Large intestine (tissue), 3 donors: ENCODE data around the gene CRMP1. TPM values are rescaled to one million over a fixed set of nuclear protein-coding genes. Genes with fewer than 3 reads are reported as not detected.
"Not testable (repeated sequence)": the region's sequence is repeated elsewhere in the genome, so short reads cannot be mapped to it uniquely, and the experiment has no call there.

Experiments used
- DNase-seq, 2 donors: peaks; one replicate each; pipeline versions ENCODE4 v3.0.0 to v3.0.0-alpha.2; 2013
- H3K27ac ChIP-seq: one replicate; pipeline ENCODE4 v1.5.1; 2013; ENCODE audit warnings: low read length
- H3K27me3 ChIP-seq: 2 replicates; pipeline ENCODE4 v1.6.1; 2013; ENCODE audit warnings: low read length; ENCODE audit not compliant: control insufficient read depth, insufficient read depth
- H3K36me3 ChIP-seq: 2 replicates; pipeline ENCODE4 v1.6.1; 2013; ENCODE audit warnings: low read length; ENCODE audit not compliant: control insufficient read depth, insufficient read depth
- H3K4me1 ChIP-seq: one replicate; pipeline ENCODE4 v1.6.1; 2013; ENCODE audit warnings: low read length; ENCODE audit not compliant: control insufficient read depth, insufficient read depth
- H3K4me3 ChIP-seq: one replicate; pipeline ENCODE4 v1.5.1; 2013; ENCODE audit warnings: low read length
- H3K9me3 ChIP-seq: one replicate; pipeline ENCODE4 v1.6.1; 2013; ENCODE audit warnings: mild to moderate bottlenecking, low read depth, low read length, moderate library complexity; ENCODE audit not compliant: control insufficient read depth
- WGBS: methylation state at CpG from one replicate; pipeline ENCODE4 v1.1.5; 2013; ENCODE audit warnings: low lambda C conversion rate; ENCODE audit not compliant: insufficient coverage; 5-methylcytosine and 5-hydroxymethylcytosine counted together
- polyA plus RNA-seq: library from polyadenylated mRNA; unstranded; fragments of 120-200 nt; gene quantifications from one replicate; pipeline ENCODE4 v1.2.1, GENCODE V29; 2013

CRMP1 gene
- polyA plus RNA-seq, 1 donor: 31.5 TPM

GRCh38 chr4:5858020-5858769 lies 34.7 kb downstream of the CRMP1 start:
- H3K36me3 ChIP-seq: no peaks in the 10 kb centered on the region
- H3K9me3 ChIP-seq: peaks cover 5% of the 10 kb centered on the region
- WGBS: 68% methylated on average over 4 of the region's 16 CpGs
- no peak for DNase-seq
- no peaks in the 10 kb centered on the region for H3K27me3 ChIP-seq
- no peak overlapping the region for H3K27ac ChIP-seq
- no peak overlapping the region for H3K4me3 ChIP-seq
- H3K4me1 ChIP-seq: no peaks in the 10 kb centered on the region

- Histone ChIP-seq H3K27ac (no peak overlapping the region), H3K9me3 (peaks cover 5% of the 10 kb centered on the region), H3K4me3 (no peak overlapping the region), H3K36me3 (no peaks in the 10 kb centered on the region), H3K27me3 (no peaks in the 10 kb centered on the region), H3K4me1 (no peaks in the 10 kb centered on the region)
- WGBS: 100% methylated on average over 1 of the region's 2 CpGs
- DNase-seq: no peak
Measured at GRCh38 chr4:5857199-5857598, 35.7 kb downstream of the CRMP1 start.

DNA sequence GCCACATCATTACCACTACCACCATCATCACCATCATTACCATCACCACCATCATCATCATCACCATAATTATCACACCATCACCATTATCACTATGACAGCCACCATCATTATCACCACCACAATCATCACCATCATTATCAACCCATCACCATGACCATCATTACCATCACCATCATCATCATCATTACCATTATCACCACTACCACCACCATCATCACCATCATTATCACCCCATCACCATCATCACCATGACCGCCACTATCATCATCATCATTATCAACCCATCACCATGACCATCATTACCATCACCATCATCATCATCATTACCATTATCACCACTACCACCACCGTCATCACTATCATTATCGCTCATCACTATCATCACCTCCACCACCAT lies 36.5 kb downstream of the CRMP1 start:
- H3K27ac ChIP-seq, H3K36me3 ChIP-seq, H3K4me3 ChIP-seq, DNase-seq, H3K4me1 ChIP-seq, H3K27me3 ChIP-seq, H3K9me3 ChIP-seq: not testable (repeated sequence)
- 100% methylated on average over 2 of the region's 3 CpGs for WGBS

DNA sequence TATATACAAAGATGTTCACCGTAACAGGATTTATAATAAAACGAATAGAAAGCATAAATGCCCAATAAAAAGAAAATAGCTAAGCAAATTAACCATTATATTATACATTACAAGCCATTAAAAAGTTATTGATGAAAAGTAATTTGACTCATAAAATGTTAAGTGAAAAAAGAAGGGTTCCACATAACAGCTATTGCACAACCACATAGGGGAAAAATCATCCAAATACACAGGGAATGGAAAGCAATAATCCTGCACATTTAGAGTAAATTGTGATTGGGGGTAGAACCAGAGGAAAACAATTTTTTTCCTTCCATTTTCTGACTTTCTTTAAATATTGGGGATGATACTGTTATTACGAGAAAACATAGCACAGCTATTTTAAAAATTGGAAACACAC lies 38.0 kb downstream of the CRMP1 start:
- no peaks in the 10 kb centered on the region for H3K27me3 ChIP-seq
- 77% methylated on average over 2 of the region's 3 CpGs for WGBS
- H3K36me3 ChIP-seq: peaks cover 3% of the 10 kb centered on the region
- H3K4me3 ChIP-seq: no peak overlapping the region
- DNase-seq: no peak
- H3K27ac ChIP-seq: no peak overlapping the region
- H3K4me1 ChIP-seq: no peaks in the 10 kb centered on the region
- peaks cover 5% of the 10 kb centered on the region for H3K9me3 ChIP-seq

- Histone ChIP-seq H3K4me3 (no peak overlapping the region), H3K36me3 (peaks cover 10% of the 10 kb centered on the region), H3K27me3 (no peaks in the 10 kb centered on the region), H3K4me1 (no peaks in the 10 kb centered on the region), H3K9me3 (peaks cover 5% of the 10 kb centered on the region), H3K27ac (no peak overlapping the region)
- WGBS: 40% methylated on average over 1 of the region's 9 CpGs
- no peak for DNase-seq
Measured at GRCh38 chr4:5852523-5853202, 40.2 kb downstream of the CRMP1 start.

- no peak for DNase-seq
- 83% methylated on average over 1 of the region's 4 CpGs for WGBS
Measured at GRCh38 chr4:5851637-5852301, 41.1 kb downstream of the CRMP1 start.

GRCh38 chr4:5845035-5845905 lies 47.6 kb downstream of the CRMP1 start:
- Histone ChIP-seq H3K4me1 (peaks cover 3% of the 10 kb centered on the region), H3K27me3 (no peaks in the 10 kb centered on the region), H3K4me3 (no peak overlapping the region), H3K36me3 (peaks cover 12% of the 10 kb centered on the region), H3K27ac (no peak overlapping the region), H3K9me3 (no peaks in the 10 kb centered on the region)
- no CpG with 5 or more reads among the region's 13 CpGs for WGBS
- no peak for DNase-seq

More at GRCh38 chr4:5851637-5852301, 41.1 kb downstream of the CRMP1 start:
- H3K36me3 ChIP-seq: peaks cover 10% of the 10 kb centered on the region
- no peak overlapping the region for H3K27ac ChIP-seq
- no peak overlapping the region for H3K4me3 ChIP-seq
- no peaks in the 10 kb centered on the region for H3K27me3 ChIP-seq
- H3K9me3 ChIP-seq: peaks cover 5% of the 10 kb centered on the region
- H3K4me1 ChIP-seq: no peaks in the 10 kb centered on the region

- 71% methylated on average over 7 of the region's 18 CpGs for WGBS
Measured at GRCh38 chr4:5843573-5844530, 49.0 kb downstream of the CRMP1 start.

GRCh38 chr4:5842456-5842855 lies 50.4 kb downstream of the CRMP1 start:
- H3K27me3 ChIP-seq: no peaks in the 10 kb centered on the region
- H3K4me1 ChIP-seq: peaks cover 3% of the 10 kb centered on the region
- H3K36me3 ChIP-seq: peaks cover 5% of the 10 kb centered on the region
- H3K9me3 ChIP-seq: no peaks in the 10 kb centered on the region
- no peak for DNase-seq
- H3K27ac ChIP-seq: no peak overlapping the region
- H3K4me3 ChIP-seq: no peak overlapping the region
- no CpG with 5 or more reads among the region's 4 CpGs for WGBS

More at GRCh38 chr4:5843573-5844530, 49.0 kb downstream of the CRMP1 start:
- Histone ChIP-seq H3K4me1 (peaks cover 3% of the 10 kb centered on the region), H3K36me3 (peaks cover 7% of the 10 kb centered on the region), H3K27ac (no peak overlapping the region), H3K27me3 (no peaks in the 10 kb centered on the region), H3K4me3 (no peak overlapping the region), H3K9me3 (no peaks in the 10 kb centered on the region)
- DNase-seq: peak in 1 of 2 donors; percentile 10
